HepG2 (cell line): ENCODE measurements around the gene CAPN10. TPM values are rescaled to one million over a fixed set of nuclear protein-coding genes. Genes with fewer than 3 reads are reported as not detected.

Experiments
- CHD4 ChIP-seq: fragments of 200-600 bp; sonication (generic); IDR thresholded peaks from 2 replicates; pipeline ENCODE4 v1.7.0; 2017; ENCODE audit warnings: mild to moderate bottlenecking, low read length, borderline replicate concordance
- FOXP4 ChIP-seq: sonication (generic); formaldehyde crosslinking; IDR thresholded peaks from 2 replicates; pipeline ENCODE4 v1.4.0; 2020; ENCODE audit warnings: missing genetic modification reagents
- HNRNPL ChIP-seq: fragments of 200-400 bp; formaldehyde crosslinking; IDR thresholded peaks from 2 replicates; pipeline ENCODE4 v1.6.1; 2017; ENCODE audit warnings: mild to moderate bottlenecking, low read depth, low read length
- HNRNPLL ChIP-seq: fragments of 200-400 bp; formaldehyde crosslinking; IDR thresholded peaks from 2 replicates; pipeline ENCODE4 v1.6.1; 2017; ENCODE audit warnings: mild to moderate bottlenecking, low read depth, low read length; ENCODE audit not compliant: poor library complexity, severe bottlenecking
- KDM4B ChIP-seq: sonication (generic); formaldehyde crosslinking; IDR thresholded peaks from 2 replicates; pipeline ENCODE4 v1.4.0; 2020; ENCODE audit warnings: missing genetic modification reagents
- KDM6A ChIP-seq: IDR thresholded peaks from 2 replicates; pipeline ENCODE4 v1.6.1; 2016; ENCODE audit warnings: low read depth
- PAXIP1 ChIP-seq: sonication (generic); formaldehyde crosslinking; conservative IDR thresholded peaks from 2 replicates; pipeline ENCODE4 v1.4.0; 2020; ENCODE audit warnings: mild to moderate bottlenecking, missing genetic modification reagents, moderate library complexity
- TFDP2 ChIP-seq: sonication (generic); formaldehyde crosslinking; IDR thresholded peaks from 2 replicates; pipeline ENCODE4 v1.4.0; 2020; ENCODE audit warnings: missing genetic modification reagents
- TSC22D2 ChIP-seq: sonication (generic); formaldehyde crosslinking; IDR thresholded peaks from 2 replicates; pipeline ENCODE4 v1.5.1; 2020; ENCODE audit warnings: missing genetic modification reagents, mild to moderate bottlenecking, borderline replicate concordance
- UBTF ChIP-seq: sonication (generic); formaldehyde crosslinking; IDR thresholded peaks from 2 replicates; pipeline ENCODE4 v1.4.0; 2020; ENCODE audit warnings: mild to moderate bottlenecking, missing genetic modification reagents
- ZBTB33 ChIP-seq: sonication (generic); formaldehyde crosslinking; IDR thresholded peaks from 2 replicates; pipeline ENCODE4 v1.4.0; 2020; ENCODE audit warnings: missing genetic modification reagents
- ZNF251 ChIP-seq: sonication (generic); formaldehyde crosslinking; IDR thresholded peaks from 2 replicates; pipeline ENCODE4 v1.9.0; 2021; ENCODE audit warnings: mild to moderate bottlenecking, missing genetic modification reagents
- ZNF317 ChIP-seq: sonication (generic); formaldehyde crosslinking; IDR thresholded peaks from 2 replicates; pipeline ENCODE4 v1.5.0; 2020; ENCODE audit warnings: mild to moderate bottlenecking, missing genetic modification reagents
- ZNF616 ChIP-seq: sonication (generic); formaldehyde crosslinking; IDR thresholded peaks from 2 replicates; pipeline ENCODE4 v1.5.0; 2020; ENCODE audit warnings: low read depth, mild to moderate bottlenecking, missing genetic modification reagents
- ZNF619 ChIP-seq: sonication (generic); formaldehyde crosslinking; IDR thresholded peaks from 2 replicates; pipeline ENCODE4 v1.4.0; 2020; ENCODE audit warnings: mild to moderate bottlenecking, missing genetic modification reagents
- ZNF772 ChIP-seq: sonication (generic); formaldehyde crosslinking; IDR thresholded peaks from 2 replicates; pipeline ENCODE4 v1.5.0; 2020; ENCODE audit warnings: mild to moderate bottlenecking, missing genetic modification reagents
- polyA plus RNA-seq, 8 experiments: library from polyadenylated mRNA; depleted of rRNA in 3 of 8; stranded (reverse) in 7 of 8; unstranded in 1 of 8; fragments of >200 nt; fragmentation: Illumina TruSeq in 4 of 8; extraction: Trizol in 4 of 8; gene quantifications; 2 replicates each; pipeline versions ENCODE4 v1.2.1 to v1.2.3, GENCODE V29; 2011 to 2016; ENCODE audit warnings: low read depth in 4 of 8, missing spikeins in 1 of 8, mixed read lengths in 1 of 8; ENCODE audit not compliant: insufficient read depth in 1 of 8
- total RNA-seq, 5 experiments: library from RNA; depleted of rRNA; stranded (reverse); fragments of >200 nt; fragmentation: Illumina TruSeq; extraction: Trizol; gene quantifications; 2 replicates each; pipeline ENCODE4 v1.2.3, GENCODE V29; 2016; ENCODE audit warnings: low read depth in 1 of 5

Gene CAPN10
- total and polyA plus RNA-seq, 2 of the 13 experiments (the other 11 are each of a cell fraction or from before 2014, with no cell fraction given), result 27.6 to 32.4 TPM

GRCh38 chr2:240596080-240596460, 9.5 kb downstream of the CAPN10 start (continued):
- no peak for TF ChIP-seq FOXP4
- peak; percentile 5; the same call in 1 of the 2 replicates for TF ChIP-seq TFDP2 (CRISPR knock-in tag)
- TF ChIP-seq CHD4, result no peak
- no peak for TF ChIP-seq ZNF619 (CRISPR knock-in tag)
- TF ChIP-seq PAXIP1, result 0 out of 2 replicates have a peak, but pooled peaks have one; percentile 15
- no peak for TF ChIP-seq KDM6A (CRISPR knock-in tag)
- no peak for TF ChIP-seq ZNF616 (CRISPR knock-in tag)
- TF ChIP-seq HNRNPLL, result peak; percentile 5
- TF ChIP-seq HNRNPL, result 0 out of 2 replicates have a peak, but pooled peaks have one; percentile 15
- no peak for TF ChIP-seq TSC22D2 (CRISPR knock-in tag)
- 0 out of 2 replicates have a peak, but pooled peaks have one; percentile 11 for TF ChIP-seq ZNF317 (CRISPR knock-in tag)
- TF ChIP-seq UBTF, result no peak
- TF ChIP-seq ZBTB33, result peak; percentile 88
- TF ChIP-seq ZNF772 (CRISPR knock-in tag), result 0 out of 2 replicates have a peak, but pooled peaks have one; percentile 9
- no peak for TF ChIP-seq KDM4B (CRISPR knock-in tag)
- TF ChIP-seq ZNF251, result no peak
